Jurkat, Clone E6-1 (cell line): ENCODE data around the gene CD82.

Experiments used
- DNase-seq: peaks from one replicate; pipeline ENCODE4 v3.0.0-alpha.2; 2011; ENCODE audit warnings: low read depth, low spot score
- H3K4me3 ChIP-seq: 2 replicates; pipeline ENCODE4 v1.5.1; 2011; ENCODE audit warnings: mild to moderate bottlenecking, low read length, control low read depth, moderate library complexity

Gene CD82

DNA sequence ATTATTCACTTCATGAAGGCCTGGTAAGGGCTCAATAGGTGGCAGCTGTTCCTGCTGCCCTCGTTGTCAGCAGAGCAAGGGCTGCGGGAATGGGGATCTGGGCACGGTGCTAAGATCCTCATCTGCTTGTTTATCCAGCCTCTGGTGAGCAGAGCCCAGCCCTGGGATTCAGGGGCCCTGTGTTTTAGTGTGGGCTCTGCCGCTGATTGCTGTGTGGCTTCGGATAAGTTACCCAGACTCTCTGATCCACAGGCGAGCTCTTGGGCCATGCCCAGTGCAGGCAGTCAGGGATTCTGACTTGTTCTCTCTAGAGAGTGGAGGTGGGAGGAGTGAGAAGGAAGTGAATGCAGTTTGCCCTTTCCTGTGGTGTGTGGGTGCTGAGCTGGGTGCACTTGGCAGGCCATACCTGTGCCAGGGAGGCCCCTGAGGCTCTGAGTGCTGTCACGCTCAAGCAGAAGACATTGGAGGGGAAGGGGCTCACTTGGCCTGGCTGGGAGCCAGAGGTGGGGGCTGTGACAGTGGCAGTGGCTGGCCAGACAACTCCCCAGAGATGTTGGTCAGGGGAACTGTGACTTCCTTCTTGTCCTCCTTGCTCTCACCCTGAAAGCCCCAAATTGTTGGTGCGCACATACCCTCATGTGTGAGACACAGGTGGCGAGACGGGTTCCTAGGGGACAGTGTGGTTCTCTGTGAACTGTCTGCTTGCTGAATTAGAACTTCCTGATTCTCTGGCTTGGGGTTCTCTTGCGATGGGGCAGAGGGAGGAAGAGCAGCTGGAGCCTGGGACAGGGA lies 43.7 kb downstream of the CD82 start:
- no peak for DNase-seq
- H3K4me3 ChIP-seq = no peak overlapping the region

DNA sequence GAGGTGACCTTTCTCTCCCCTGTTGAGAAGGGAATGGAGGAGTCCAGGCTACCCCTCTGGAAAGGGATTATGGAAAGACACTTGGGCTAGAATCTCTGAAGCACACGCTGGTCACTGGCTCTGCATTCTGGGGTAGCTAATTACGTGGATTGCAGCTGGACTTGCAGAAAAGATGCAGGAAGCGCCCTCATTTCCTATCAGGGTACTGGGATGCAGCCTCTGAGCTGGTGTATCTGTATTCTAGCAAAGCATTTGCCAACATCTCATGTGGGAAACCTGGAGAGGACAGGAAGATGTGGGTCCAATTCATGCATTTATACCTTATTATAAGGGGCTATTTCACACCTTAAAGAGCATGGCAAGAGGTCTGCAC lies 44.3 kb downstream of the CD82 start:
- DNase-seq = no peak
- H3K4me3 ChIP-seq = no peak overlapping the region

DNA sequence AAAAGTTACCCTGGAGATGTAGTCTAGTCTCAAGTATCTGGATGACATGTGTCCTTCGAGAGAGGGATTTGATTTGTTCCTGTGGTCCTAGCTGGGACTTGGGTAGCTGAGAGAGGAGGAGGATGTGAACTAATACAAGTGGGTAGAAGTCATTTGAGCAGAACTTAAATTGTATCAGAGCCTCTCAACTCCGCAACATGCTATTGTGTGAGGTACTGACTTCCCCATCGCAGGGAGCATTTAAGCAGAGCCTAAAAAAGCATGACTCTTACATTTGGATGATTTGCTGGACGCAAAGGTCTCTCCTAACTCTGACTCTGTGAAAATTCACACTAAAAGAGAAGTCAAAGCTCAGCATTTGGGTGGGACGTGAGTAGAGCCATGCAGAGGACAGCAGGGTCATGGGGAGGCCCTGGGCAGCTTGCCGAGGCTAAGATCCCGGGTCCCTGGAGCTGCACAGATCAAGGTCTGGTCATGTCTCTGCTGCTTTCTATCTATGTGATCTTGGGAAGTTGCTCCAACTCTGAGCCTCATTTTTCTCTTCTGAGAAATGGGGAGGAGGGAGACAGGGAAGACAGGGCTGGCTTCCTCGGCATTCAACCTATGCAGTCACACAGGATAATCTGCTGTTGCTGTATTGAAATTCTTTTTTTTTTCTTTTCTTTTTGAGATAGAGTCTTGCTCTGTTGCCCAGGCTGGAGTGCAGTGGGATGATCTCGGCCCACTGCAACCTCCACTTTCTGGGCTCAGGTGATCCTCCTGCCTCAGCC lies 44.9 kb downstream of the CD82 start:
- no peak for DNase-seq
- H3K4me3 ChIP-seq = no peak overlapping the region

DNA sequence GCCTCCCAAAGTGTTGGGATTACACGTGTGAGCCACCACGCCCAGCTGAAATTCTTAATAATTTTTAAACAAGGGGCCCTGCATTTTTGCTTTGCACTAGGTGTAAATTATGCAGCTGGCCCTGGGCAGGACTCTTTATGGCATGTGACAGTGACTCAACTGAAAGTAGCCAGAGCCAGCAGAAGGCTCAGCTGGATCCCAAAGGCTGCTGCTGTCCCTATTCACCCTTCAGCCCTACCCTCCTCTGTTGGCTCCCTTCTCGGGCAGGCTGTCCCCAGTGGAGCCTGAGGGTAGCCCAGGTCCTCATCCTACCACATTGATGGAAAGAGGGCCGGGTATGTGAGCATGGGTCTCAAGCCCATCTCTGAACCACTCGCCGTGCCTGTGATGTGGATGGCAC lies 45.6 kb downstream of the CD82 start:
- DNase-seq = no peak
- H3K4me3 ChIP-seq = no peak overlapping the region

DNA sequence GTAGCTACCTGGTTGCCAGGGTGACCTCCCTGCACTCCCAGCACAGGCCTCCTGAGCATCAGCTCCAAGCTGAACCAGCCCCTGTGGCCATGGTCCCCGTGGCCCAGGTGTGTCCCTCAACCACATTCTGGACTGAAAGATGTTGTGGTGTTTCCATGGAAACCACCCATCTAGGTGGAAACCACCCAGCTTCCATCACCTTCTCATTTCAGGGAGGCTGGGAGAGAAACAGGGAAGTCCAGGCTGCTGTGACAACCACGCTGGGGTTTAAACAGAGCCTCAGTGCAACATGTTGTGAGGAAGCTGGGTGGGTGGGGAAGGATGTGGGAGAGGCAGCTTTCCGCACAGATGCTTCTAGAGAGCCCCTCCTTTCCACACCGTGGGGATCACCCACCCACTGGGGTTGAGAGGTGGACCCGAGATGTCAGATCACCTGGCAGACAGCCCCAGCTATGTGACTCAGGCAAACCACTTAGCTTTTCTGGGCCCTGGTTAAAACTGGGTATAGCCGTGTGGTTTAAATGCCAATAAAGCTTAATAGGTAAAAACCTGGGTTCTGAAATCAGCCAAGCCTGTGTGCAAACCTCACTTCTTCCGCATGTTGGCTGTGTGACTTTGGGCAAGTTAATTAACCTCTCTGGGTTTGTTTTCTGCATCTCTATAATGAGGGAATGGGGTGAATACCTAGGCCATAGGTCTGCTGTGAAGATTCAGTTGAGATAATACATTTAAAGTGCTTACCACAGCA lies 46.4 kb downstream of the CD82 start:
- no peak overlapping the region for H3K4me3 ChIP-seq
- DNase-seq = no peak

DNA sequence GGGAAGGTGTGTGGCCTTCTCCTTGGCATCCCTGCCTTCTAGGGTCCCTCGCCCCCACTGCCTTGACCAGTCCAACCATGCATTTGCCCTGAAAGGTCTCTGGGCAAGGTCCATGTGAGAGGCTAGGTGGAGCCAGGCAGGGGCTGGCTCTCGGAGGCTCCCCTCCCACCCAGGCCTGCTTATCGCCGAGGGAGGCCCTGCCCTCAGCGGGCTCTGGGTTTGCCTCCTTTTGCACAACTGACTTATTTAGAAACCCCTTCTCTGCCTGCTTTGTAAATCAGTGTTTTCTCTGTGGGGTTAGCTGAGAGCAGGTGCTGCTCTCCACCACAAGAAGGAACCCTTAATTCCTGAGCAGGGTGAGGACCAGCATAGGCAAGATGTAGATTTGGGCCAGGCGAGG lies 47.7 kb downstream of the CD82 start:
- no peak overlapping the region for H3K4me3 ChIP-seq
- no peak for DNase-seq

DNA sequence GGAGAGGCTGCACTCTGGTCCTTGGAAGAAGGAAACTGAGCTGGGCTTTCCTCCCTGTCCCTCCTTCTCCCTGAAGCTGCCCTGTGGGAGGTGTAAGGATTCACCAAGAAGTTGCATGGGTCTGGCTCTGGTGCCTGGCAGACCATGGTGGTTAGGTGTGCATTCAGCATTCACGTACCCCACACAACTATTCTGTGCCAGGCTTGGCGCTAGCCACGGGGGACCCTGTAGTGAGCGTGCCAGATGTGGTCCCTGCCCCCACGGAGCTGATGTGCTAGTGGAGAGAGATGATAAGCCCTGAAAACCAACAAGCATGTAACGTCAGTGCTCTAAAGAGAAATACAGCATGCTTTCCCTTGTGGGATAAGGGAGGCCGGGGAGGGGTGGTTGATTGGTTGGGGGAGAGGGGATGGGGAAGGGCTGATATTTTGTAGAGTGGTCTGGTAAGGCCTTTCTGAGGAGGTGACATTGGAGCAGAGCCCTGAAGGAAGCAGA lies 48.9 kb downstream of the CD82 start:
- DNase-seq = no peak
- H3K4me3 ChIP-seq = no peak overlapping the region

DNA sequence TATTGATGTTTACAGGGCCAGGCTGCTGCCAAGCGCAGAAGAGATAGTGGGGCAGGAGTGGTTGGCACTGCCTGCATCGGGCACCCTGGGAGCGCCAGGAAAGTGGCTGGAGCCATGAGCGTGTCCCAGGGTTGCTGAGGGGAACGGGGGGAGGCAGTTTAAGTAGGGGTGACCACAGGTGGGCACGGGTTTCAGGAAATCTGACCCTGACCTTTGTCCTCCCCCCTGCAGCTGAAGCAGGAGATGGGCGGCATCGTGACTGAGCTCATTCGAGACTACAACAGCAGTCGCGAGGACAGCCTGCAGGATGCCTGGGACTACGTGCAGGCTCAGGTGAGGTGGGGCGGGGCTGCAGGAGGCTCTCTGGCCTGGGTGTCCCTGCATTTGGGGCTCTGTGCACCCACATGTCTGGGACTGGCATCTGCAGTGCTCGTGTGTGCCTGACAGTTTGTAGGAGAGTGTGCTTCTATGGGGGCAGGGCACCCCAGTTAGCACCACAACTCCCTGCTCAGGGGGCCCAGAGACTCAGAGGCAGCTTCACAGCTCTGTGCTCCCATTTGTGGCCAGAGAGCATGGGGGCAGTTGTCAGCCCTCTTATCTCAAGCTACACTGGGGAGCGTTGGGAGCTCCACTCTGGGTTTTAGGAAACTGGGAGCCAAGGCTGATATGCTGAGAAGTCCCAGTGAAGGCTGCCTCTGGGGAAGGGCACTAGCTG lies 49.7 kb downstream of the CD82 start:
- DNase-seq = no peak
- no peak overlapping the region for H3K4me3 ChIP-seq

DNA sequence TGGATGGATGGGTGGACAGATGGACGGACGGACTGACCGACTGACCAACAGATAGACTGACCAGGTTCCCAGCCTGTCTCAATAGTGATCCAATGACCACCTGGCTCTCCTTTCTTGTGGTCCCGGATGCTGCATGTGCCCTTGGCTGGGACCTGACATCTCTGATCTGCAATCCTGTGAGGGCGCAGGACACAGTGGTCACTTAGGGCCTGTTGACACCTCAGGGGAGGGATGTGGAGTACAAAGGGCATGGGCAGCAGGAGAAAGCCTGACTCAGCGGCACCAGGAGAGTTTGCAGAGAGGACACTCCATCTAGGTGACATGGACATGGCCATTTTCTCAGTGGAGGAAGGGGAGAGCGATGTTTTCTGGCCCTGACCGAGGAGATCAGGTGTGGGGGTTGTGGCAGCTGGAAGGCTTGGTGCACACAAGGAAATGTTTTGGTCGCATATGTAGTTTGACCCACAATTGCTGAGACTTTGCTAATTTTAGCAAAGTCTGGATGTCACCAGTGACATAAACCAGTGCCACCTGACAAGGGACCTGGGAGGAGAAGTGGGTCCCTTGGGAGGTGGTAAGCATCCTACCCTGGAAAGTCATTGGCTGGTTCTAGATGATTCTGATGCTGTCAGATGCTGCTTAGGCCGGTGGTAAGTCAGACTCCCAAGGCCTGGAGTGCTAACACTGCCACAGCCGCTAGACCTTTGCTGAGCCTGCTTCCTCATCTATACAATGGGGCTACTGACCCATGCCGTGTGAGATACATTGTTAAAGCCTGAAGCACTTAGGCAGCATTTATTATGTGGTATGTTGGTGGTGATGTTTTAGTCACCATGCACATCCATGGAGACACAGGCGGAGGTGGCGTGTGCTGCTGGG lies 50.7 kb downstream of the CD82 start:
- no peak for DNase-seq
- H3K4me3 ChIP-seq = no peak overlapping the region

DNA sequence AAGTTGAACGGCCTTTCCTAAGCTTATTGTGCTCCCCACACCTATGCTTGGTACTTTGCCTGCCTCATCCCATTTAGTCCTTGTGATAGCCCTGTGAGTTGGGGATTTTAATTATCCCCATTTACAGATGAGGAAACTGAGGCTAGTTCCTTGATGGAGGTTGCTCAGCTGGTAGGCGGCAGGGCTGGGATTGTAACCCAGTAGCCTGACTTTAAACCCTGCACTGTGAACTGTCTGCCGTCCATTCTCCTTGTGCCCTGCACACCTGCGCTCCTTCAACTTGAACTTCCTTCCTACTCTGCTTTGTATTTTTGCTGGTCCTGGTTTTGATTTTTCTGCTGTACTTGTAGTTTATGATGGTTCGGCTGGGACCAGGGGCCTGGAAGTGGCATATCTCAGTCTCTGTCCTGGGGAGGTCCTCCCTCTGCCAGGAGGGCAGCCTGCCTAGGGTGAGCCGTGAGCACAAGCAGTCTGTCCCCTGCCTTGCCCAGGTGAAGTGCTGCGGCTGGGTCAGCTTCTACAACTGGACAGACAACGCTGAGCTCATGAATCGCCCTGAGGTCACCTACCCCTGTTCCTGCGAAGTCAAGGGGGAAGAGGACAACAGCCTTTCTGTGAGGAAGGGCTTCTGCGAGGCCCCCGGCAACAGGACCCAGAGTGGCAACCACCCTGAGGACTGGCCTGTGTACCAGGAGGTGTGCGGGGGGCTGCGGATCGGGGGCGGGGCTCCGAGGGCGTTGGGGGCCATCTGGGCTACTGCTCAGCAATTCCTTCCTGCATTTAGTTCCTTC lies 52.4 kb downstream of the CD82 start:
- no peak for DNase-seq

DNA sequence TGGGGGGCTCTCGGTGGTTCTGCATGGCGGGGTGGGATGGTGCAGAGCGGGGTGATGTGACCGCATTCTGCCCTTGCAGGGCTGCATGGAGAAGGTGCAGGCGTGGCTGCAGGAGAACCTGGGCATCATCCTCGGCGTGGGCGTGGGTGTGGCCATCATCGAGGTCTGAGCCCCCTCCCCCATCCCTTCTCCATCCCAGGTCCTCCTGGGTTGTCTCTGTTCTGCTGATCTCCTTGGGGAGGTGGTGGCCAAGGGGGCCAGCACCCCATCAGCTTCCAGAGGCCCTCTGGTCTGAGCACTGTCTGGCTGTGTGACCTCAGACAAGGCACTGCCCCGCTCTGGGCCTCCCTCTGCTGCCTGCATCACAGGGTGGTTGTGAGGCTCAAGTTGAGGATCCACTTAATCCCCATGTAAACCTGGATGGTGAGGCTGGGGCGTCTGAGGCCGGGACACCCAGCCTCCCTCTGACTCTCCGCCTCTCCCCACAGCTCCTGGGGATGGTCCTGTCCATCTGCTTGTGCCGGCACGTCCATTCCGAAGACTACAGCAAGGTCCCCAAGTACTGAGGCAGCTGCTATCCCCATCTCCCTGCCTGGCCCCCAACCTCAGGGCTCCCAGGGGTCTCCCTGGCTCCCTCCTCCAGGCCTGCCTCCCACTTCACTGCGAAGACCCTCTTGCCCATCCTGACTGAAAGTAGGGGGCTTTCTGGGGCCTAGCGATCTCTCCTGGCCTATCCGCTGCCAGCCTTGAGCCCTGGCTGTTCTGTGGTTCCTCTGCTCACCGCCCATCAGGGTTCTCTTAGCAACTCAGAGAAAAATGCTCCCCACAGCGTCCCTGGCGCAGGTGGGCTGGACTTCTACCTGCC lies 53.3 kb downstream of the CD82 start:
- no peak for DNase-seq
- H3K4me3 ChIP-seq = no peak overlapping the region

More for the DNA sequence above, 52.4 kb downstream of the CD82 start:
- H3K4me3 ChIP-seq = no peak overlapping the region

DNA sequence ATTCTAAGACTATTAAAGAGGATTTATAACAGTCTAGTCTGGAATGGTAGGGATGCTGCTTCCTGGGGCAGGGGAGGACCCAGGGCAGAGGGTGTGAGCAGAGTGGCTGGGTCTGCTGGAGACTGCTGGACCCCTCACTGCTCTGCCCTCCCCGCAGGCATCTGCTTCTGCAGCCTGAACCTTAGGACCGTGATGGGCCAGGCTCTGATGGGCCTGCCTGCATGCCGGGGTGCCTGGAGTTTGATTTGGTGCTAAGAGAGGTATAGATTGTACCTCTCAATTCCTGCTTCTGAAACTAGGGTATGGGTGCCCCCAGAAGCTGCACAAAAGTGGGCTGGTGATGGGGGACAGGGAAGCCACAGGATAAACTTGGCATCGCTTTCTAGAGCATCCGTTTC lies 54.9 kb downstream of the CD82 start:
- DNase-seq = no peak
- H3K4me3 ChIP-seq = no peak overlapping the region

DNA sequence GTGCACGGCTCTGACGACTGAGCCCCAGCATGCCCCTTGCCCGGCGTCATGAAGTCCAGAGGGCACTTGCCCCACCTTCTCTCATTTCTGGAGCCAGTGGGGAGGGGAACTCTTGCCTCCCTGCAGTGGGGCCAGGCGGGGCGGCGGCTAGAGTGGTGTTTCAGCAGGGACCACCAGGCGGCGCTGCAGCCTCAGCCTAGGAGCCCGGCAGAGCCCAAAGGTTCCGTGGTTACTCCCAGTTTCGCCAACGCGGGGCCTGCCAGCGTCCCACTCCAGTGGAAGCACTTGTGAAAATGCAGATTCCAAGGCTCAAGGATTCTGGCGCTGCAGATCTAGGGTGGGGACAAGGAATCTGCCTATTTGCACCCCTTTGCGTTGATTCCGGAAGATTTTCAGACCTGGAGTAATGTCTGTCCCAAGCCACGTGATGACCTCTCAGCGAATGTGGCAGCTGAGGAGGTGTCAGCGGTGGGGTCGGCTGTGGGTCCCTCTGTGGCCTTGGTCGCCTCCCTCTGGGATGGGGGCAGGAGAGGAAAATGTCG lies 55.7 kb downstream of the CD82 start:
- DNase-seq = no peak
- no peak overlapping the region for H3K4me3 ChIP-seq

DNA sequence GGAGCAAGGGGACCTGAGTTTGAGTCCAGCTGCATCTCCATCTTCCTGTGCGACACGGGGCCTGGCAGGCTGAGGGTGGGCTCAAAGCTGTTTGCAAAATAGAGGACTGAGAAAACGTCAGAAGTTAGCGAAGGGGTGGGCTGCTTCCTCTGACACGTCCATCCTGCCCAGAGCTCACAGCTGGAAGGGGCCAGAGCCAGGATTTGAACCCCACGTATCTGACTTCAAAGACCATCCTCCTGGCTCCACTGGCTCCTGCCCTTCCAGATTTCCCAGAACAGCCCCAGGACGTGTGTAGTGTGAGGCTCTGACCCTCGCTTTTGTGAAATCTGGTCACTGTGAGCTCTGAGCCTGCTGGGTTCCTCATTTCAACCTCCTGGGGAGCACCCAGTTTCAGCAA lies 56.3 kb downstream of the CD82 start:
- DNase-seq = no peak
- H3K4me3 ChIP-seq = no peak overlapping the region

DNA sequence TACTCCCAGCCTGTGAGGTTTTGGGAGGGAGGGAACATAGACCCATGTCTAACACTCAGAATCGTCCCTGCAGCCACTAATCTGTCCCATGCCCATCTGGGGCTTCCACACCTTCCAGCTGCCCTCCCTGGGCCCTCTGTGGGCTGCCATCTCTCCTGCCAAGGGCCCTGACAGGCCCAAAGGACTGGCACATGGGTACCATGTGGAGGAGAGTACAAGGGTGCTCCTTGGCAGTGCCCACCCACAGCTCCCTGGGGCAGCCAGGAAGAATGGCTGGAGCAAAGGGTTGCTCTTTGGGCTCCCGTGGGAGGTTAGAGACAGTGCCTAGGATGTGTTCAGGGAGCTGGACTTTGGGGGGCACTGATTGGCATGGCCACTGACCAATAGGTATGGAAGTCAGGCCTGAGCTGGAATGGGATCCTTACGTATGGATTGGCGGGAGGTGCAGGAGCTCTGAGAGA lies 56.8 kb downstream of the CD82 start:
- H3K4me3 ChIP-seq = no peak overlapping the region
- no peak for DNase-seq

DNA sequence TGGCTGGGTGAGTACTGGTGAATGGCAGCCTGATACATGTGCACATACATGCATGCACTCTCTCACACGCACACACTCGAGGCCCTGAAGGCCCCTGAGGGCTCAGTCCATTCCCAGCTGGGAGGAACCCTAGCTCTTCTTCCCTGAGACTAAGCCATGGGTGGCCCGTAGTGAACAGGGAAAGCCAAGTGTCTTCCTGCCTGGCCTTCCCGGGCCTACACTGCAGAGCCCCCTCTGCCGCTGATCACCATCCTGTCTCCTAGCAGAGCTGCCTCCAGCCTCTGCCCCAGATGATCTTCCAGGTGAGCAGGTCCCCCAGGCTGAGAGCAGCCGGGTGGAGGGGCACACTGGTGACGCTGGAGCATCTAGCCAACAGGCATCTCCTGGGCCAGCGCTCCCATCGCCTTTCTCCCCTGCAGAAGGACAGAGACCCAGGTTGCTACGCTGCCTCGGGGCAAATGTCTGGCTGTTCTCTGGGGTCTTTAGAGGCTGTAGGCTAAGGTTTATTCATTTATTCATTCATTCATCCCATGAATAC lies 57.3 kb downstream of the CD82 start:
- DNase-seq = no peak

More for the DNA sequence above, 57.3 kb downstream of the CD82 start:
- no peak overlapping the region for H3K4me3 ChIP-seq
